Measurements from ENCODE around the gene ZNF562. TPM values are rescaled to one million over a fixed set of nuclear protein-coding genes. Genes with fewer than 3 reads are reported as not detected.

ZNF562 gene
- total RNA-seq, 1 donor from 2014 or later = 3.3 TPM

GRCh38 chr19:9627856-9628255, 47.0 kb downstream of the ZNF562 start:
- Mint-ChIP-seq H3K4me1 (peaks cover 12% of the 10 kb centered on the region), H3K4me3 (no peak overlapping the region), H3K27ac (no peak overlapping the region), H3K36me3 (peaks cover 19% of the 10 kb centered on the region), H3K27me3 (ENCODE audit: insufficient read depth, low read depth) (peaks cover 2% of the 10 kb centered on the region), H3K9me3 (no peaks in the 10 kb centered on the region)
- no peak overlapping the region for H2AFZ ChIP-seq (replicated peaks)
- H3K27me3 ChIP-seq = no peaks in the 10 kb centered on the region
- H3K9ac ChIP-seq = no peak overlapping the region
- H3K36me3 ChIP-seq = no peaks in the 10 kb centered on the region
- no peaks in the 10 kb centered on the region for H3F3A ChIP-seq (ENCODE audit: low read depth)
- DNase-seq (ENCODE audit: low spot score) = no peak
- TF ChIP-seq CTCF (IDR thresholded peaks at IDR 0.05) (no peak), EZH2phosphoT487 (IDR thresholded peaks at IDR 0.05) (no peak), EZH2 (IDR thresholded peaks at IDR 0.05) (no peak)
- H4K20me1 ChIP-seq (ENCODE audit: low read depth) = no peaks in the 10 kb centered on the region
- H3K4me2 ChIP-seq = no peak overlapping the region
- H3K4me1 ChIP-seq = peaks cover 1% of the 10 kb centered on the region
- peaks cover 4% of the 10 kb centered on the region for H3K79me2 ChIP-seq (ENCODE audit: low read depth)
- no peak overlapping the region for H3K27ac ChIP-seq
- H3K9me3 ChIP-seq (ENCODE audit: low read depth) = no peaks in the 10 kb centered on the region
- no peak overlapping the region for H3K4me3 ChIP-seq

- H3K9me3 Mint-ChIP-seq = no peaks in the 10 kb centered on the region
- H3K27me3 Mint-ChIP-seq (ENCODE audit: insufficient read depth, low read depth) = peaks cover 11% of the 10 kb centered on the region
- peaks cover 2% of the 10 kb centered on the region for H3K36me3 ChIP-seq
- peaks cover 30% of the 10 kb centered on the region for H3K4me1 Mint-ChIP-seq
- no peaks in the 10 kb centered on the region for H3K9me3 ChIP-seq (ENCODE audit: low read depth)
- DNase-seq (ENCODE audit: low spot score) = no peak
- H2AFZ ChIP-seq (replicated peaks) = no peak overlapping the region
- H4K20me1 ChIP-seq (ENCODE audit: low read depth) = no peaks in the 10 kb centered on the region
- H3K4me3 ChIP-seq = peak overlapping the region; percentile 88
- peak overlapping the region; percentile 78 for H3K4me2 ChIP-seq
- H3K9ac ChIP-seq = no peak overlapping the region
- no peak overlapping the region for H3K27ac ChIP-seq
- no peaks in the 10 kb centered on the region for H3K27me3 ChIP-seq
- H3K36me3 Mint-ChIP-seq = peaks cover 18% of the 10 kb centered on the region
- peak overlapping the region; percentile 98 for H3K27ac Mint-ChIP-seq
- TF ChIP-seq CTCF (IDR thresholded peaks at IDR 0.05) = no peak
- no peak for TF ChIP-seq EZH2phosphoT487 (IDR thresholded peaks at IDR 0.05)
- no peak for TF ChIP-seq EZH2 (IDR thresholded peaks at IDR 0.05)
- H3F3A ChIP-seq (ENCODE audit: low read depth) = peaks cover 12% of the 10 kb centered on the region
- peaks cover 14% of the 10 kb centered on the region for H3K4me1 ChIP-seq
- peaks cover 40% of the 10 kb centered on the region for H3K79me2 ChIP-seq (ENCODE audit: low read depth)
- peak overlapping the region; percentile 79 for H3K4me3 Mint-ChIP-seq
Observed at GRCh38 chr19:9622531-9622930, 52.4 kb downstream of the ZNF562 start.

- peaks cover 20% of the 10 kb centered on the region for H3K36me3 Mint-ChIP-seq
- Histone ChIP-seq H3K27ac (peak within 1 kb of the TSS; percentile 98), H3K4me1 (peaks cover 14% of the 10 kb centered on the region), H2AFZ (replicated peaks) (peak within 1 kb of the TSS; percentile 95), H3K4me2 (peak within 1 kb of the TSS; percentile 78), H3K79me2 (ENCODE audit: low read depth) (peaks cover 40% of the 10 kb centered on the region), H3F3A (ENCODE audit: low read depth) (peaks cover 12% of the 10 kb centered on the region), H3K9me3 (ENCODE audit: low read depth) (no peaks in the 10 kb centered on the region), H3K27me3 (no peaks in the 10 kb centered on the region), H4K20me1 (ENCODE audit: low read depth) (no peaks in the 10 kb centered on the region), H3K9ac (peak within 1 kb of the TSS; percentile 96), H3K36me3 (peaks cover 6% of the 10 kb centered on the region), H3K4me3 (peak within 1 kb of the TSS; percentile 88)
- H3K4me1 Mint-ChIP-seq = peaks cover 30% of the 10 kb centered on the region
- TF ChIP-seq EZH2phosphoT487 (IDR thresholded peaks at IDR 0.05) (no peak), EZH2 (IDR thresholded peaks at IDR 0.05) (no peak), CTCF (IDR thresholded peaks at IDR 0.05) (no peak)
- peak; percentile 95 for DNase-seq (ENCODE audit: low spot score)
- peaks cover 11% of the 10 kb centered on the region for H3K27me3 Mint-ChIP-seq (ENCODE audit: insufficient read depth, low read depth)
- no peaks in the 10 kb centered on the region for H3K9me3 Mint-ChIP-seq
- H3K27ac Mint-ChIP-seq = peak within 1 kb of the TSS; percentile 100
- peak within 1 kb of the TSS; percentile 100 for H3K4me3 Mint-ChIP-seq
Observed at GRCh38 chr19:9621156-9622037, 53.5 kb downstream of the ZNF562 start, which contains the start of gene ZNF561. ZNF561 (minus strand) TSS chr19:9621232; CDS start chr19:9619456, 1,776 bp downstream.

Measured in neural progenitor cell (in vitro differentiated cells).